Measurements from ENCODE around the gene KCNJ2. TPM values are rescaled to one million over a fixed set of nuclear protein-coding genes. Genes with fewer than 3 reads are reported as not detected.

Gene KCNJ2
- total and polyA plus RNA-seq, 3 experiments from 2014 or later: not detected

GRCh38 chr17:70208825-70209555 is 39.7 kb downstream of the KCNJ2 start:
- ChIA-PET CTCF (no interaction called here), POLR2A (no interaction called here)
- Histone ChIP-seq H3K9me3 (ENCODE audit: low read length) (no peaks in the 10 kb centered on the region), H3K27ac (ENCODE audit: low read depth, low read length) (no peak overlapping the region), H3K27me3 (ENCODE audit: insufficient read depth, low read length, poor library complexity, severe bottlenecking) (no peaks in the 10 kb centered on the region), H3K4me1 (ENCODE audit: insufficient read depth, low read length) (no peaks in the 10 kb centered on the region), H3K4me3 (ENCODE audit: low read length) (no peak overlapping the region), H3K36me3 (ENCODE audit: insufficient read depth, low read length) (no peaks in the 10 kb centered on the region)
- H3K4me1 Mint-ChIP-seq: no peaks in the 10 kb centered on the region
- H3K27me3 Mint-ChIP-seq: peaks cover 0 to 2% of the 10 kb centered on the region in 2 donors
- H3K4me3 Mint-ChIP-seq: no peak overlapping the region
- peaks cover 0 to 3% (median 0%) of the 10 kb centered on the region in 5 donors for H3K9me3 Mint-ChIP-seq
- DNase-seq: no peak
- H3K27ac Mint-ChIP-seq: no peak overlapping the region
- H3K36me3 Mint-ChIP-seq: no peaks in the 10 kb centered on the region

- Mint-ChIP-seq H3K27ac (no peak overlapping the region), H3K4me3 (no peak overlapping the region), H3K9me3 (peaks cover 0 to 3% (median 0%) of the 10 kb centered on the region in 5 donors), H3K27me3 (peaks cover 0 to 2% of the 10 kb centered on the region in 2 donors), H3K36me3 (no peaks in the 10 kb centered on the region), H3K4me1 (no peaks in the 10 kb centered on the region)
- Histone ChIP-seq H3K27me3 (ENCODE audit: insufficient read depth, low read length, poor library complexity, severe bottlenecking) (no peaks in the 10 kb centered on the region), H3K36me3 (ENCODE audit: insufficient read depth, low read length) (no peaks in the 10 kb centered on the region), H3K27ac (ENCODE audit: low read depth, low read length) (no peak overlapping the region), H3K4me3 (ENCODE audit: low read length) (no peak overlapping the region), H3K4me1 (ENCODE audit: insufficient read depth, low read length) (no peaks in the 10 kb centered on the region), H3K9me3 (ENCODE audit: low read length) (no peaks in the 10 kb centered on the region)
- ChIA-PET CTCF (no interaction called here), POLR2A (no interaction called here)
- no peak for DNase-seq
These were observed 46.3 kb downstream of the KCNJ2 start for GRCh38 chr17:70215656-70216055.

GRCh38 chr17:70217571-70217970 is 48.2 kb downstream of the KCNJ2 start:
- Histone ChIP-seq H3K27me3 (ENCODE audit: insufficient read depth, low read length, poor library complexity, severe bottlenecking) (no peaks in the 10 kb centered on the region), H3K4me1 (ENCODE audit: insufficient read depth, low read length) (no peaks in the 10 kb centered on the region), H3K4me3 (ENCODE audit: low read length) (no peak overlapping the region), H3K9me3 (ENCODE audit: low read length) (no peaks in the 10 kb centered on the region), H3K36me3 (ENCODE audit: insufficient read depth, low read length) (no peaks in the 10 kb centered on the region), H3K27ac (ENCODE audit: low read depth, low read length) (no peak overlapping the region)
- ChIA-PET POLR2A (no interaction called here), CTCF (no interaction called here)
- Mint-ChIP-seq H3K27me3 (peaks cover 0 to 2% of the 10 kb centered on the region in 2 donors), H3K36me3 (no peaks in the 10 kb centered on the region), H3K4me3 (no peak overlapping the region), H3K4me1 (no peaks in the 10 kb centered on the region), H3K9me3 (peaks cover 0 to 3% (median under 1%) of the 10 kb centered on the region in 5 donors), H3K27ac (peak overlapping the region in 1 of 8 donors; percentile 5)
- no peak for DNase-seq

DNA sequence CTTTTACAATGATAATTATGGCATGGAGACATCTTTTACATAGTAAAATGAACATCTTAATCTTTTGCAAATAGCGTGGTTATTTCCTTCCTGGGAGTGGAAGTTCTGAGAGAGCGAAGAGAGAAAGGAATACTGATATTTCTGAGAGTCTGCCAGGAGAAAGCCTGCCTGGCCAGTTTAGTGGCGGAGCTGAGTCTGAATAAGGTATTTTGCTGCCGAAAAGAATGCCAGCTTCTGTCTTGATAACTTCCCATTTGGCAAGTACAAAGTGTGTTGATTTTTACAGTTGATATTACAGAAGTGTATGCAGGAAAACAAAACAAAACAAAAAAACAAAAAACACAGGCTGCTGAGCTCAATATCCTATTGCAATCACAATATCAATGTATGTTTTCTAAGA is 55.9 kb downstream of the KCNJ2 start:
- CTCF ChIA-PET: no interaction called here
- Histone ChIP-seq H3K4me1 (ENCODE audit: insufficient read depth, low read length) (no peaks in the 10 kb centered on the region), H3K27ac (ENCODE audit: low read depth, low read length) (no peak overlapping the region), H3K4me3 (ENCODE audit: low read length) (no peak overlapping the region), H3K36me3 (ENCODE audit: insufficient read depth, low read length) (no peaks in the 10 kb centered on the region), H3K27me3 (ENCODE audit: insufficient read depth, low read length, poor library complexity, severe bottlenecking) (no peaks in the 10 kb centered on the region), H3K9me3 (ENCODE audit: low read length) (no peaks in the 10 kb centered on the region)
- no peaks in the 10 kb centered on the region for H3K4me1 Mint-ChIP-seq
- no peaks in the 10 kb centered on the region for H3K36me3 Mint-ChIP-seq
- DNase-seq: no peak
- peaks cover 0 to 8% (median 2%) of the 10 kb centered on the region in 5 donors for H3K9me3 Mint-ChIP-seq
- H3K27ac Mint-ChIP-seq: no peak overlapping the region
- no peak overlapping the region for H3K4me3 Mint-ChIP-seq
- POLR2A ChIA-PET: no interaction called here
- no peaks in the 10 kb centered on the region for H3K27me3 Mint-ChIP-seq

Other genes with a start within 250 kb of the KCNJ2 start
- gene KCNJ16, start 94.3 kb upstream of the KCNJ2 start, total RNA-seq: not detected
- not detected for gene KCNJ16, start 94.3 kb upstream of the KCNJ2 start, polyA plus RNA-seq